ENCODE data around the gene CPLANE2.
"Not testable (repeated sequence)": the region's sequence is repeated elsewhere in the genome, so short reads cannot be mapped to it uniquely, and the experiment has no call there.

The CPLANE2 gene

GRCh38 chr1:16257968-16258367 is 21.0 kb upstream of the CPLANE2 start:
- Histone ChIP-seq H3K27ac (ENCODE audit: low read depth, low read length) (no peak overlapping the region), H3K9ac (ENCODE audit: low read length) (no peak overlapping the region), H3K36me3 (ENCODE audit: insufficient read depth, low read length) (peaks cover 21% of the 10 kb centered on the region), H3K27me3 (ENCODE audit: control insufficient read depth in 1 of 2, insufficient read depth in 2 of 2, low read length in 2 of 2) (no peaks in the 10 kb centered on the region), H3K4me1 (ENCODE audit: insufficient read depth, low read length) (peaks cover 4% of the 10 kb centered on the region), H3K4me3 (ENCODE audit: low read depth in 1 of 2, low read length in 2 of 2) (no peak overlapping the region), H3K9me3 (ENCODE audit: low read length) (no peaks in the 10 kb centered on the region)

GRCh38 chr1:16257556-16257955 is 20.6 kb upstream of the CPLANE2 start:
- H3K4me1 ChIP-seq (ENCODE audit: insufficient read depth, low read length); H3K9me3 ChIP-seq (ENCODE audit: low read length); H3K27me3 ChIP-seq (ENCODE audit: control insufficient read depth in 1 of 2, insufficient read depth in 2 of 2, low read length in 2 of 2); H3K27ac ChIP-seq (ENCODE audit: low read depth, low read length); H3K4me3 ChIP-seq (ENCODE audit: low read depth in 1 of 2, low read length in 2 of 2); H3K9ac ChIP-seq (ENCODE audit: low read length): not testable (repeated sequence)
- H3K36me3 ChIP-seq (ENCODE audit: insufficient read depth, low read length): peaks cover 22% of the 10 kb centered on the region

GRCh38 chr1:16256478-16256877 is 19.5 kb upstream of the CPLANE2 start:
- Histone ChIP-seq H3K4me3 (ENCODE audit: low read depth in 1 of 2, low read length in 2 of 2) (no peak overlapping the region), H3K9ac (ENCODE audit: low read length) (no peak overlapping the region), H3K9me3 (ENCODE audit: low read length) (no peaks in the 10 kb centered on the region), H3K27me3 (ENCODE audit: control insufficient read depth in 1 of 2, insufficient read depth in 2 of 2, low read length in 2 of 2) (no peaks in the 10 kb centered on the region), H3K36me3 (ENCODE audit: insufficient read depth, low read length) (peaks cover 33% of the 10 kb centered on the region), H3K4me1 (ENCODE audit: insufficient read depth, low read length) (peaks cover 3% of the 10 kb centered on the region), H3K27ac (ENCODE audit: low read depth, low read length) (no peak overlapping the region)

GRCh38 chr1:16254263-16254928 is 17.4 kb upstream of the CPLANE2 start:
- peaks cover 12% of the 10 kb centered on the region for H3K4me1 ChIP-seq (ENCODE audit: insufficient read depth, low read length)
- no peaks in the 10 kb centered on the region for H3K9me3 ChIP-seq (ENCODE audit: low read length)
- H3K9ac ChIP-seq (ENCODE audit: low read length): no peak overlapping the region
- H3K4me3 ChIP-seq (ENCODE audit: low read depth in 1 of 2, low read length in 2 of 2): no peak overlapping the region
- H3K27me3 ChIP-seq (ENCODE audit: control insufficient read depth in 1 of 2, insufficient read depth in 2 of 2, low read length in 2 of 2): no peaks in the 10 kb centered on the region
- peaks cover 49% of the 10 kb centered on the region for H3K36me3 ChIP-seq (ENCODE audit: insufficient read depth, low read length)
- no peak overlapping the region for H3K27ac ChIP-seq (ENCODE audit: low read depth, low read length)

GRCh38 chr1:16253332-16253922 is 16.4 kb upstream of the CPLANE2 start:
- peaks cover 51% of the 10 kb centered on the region for H3K36me3 ChIP-seq (ENCODE audit: insufficient read depth, low read length)
- no peak overlapping the region for H3K27ac ChIP-seq (ENCODE audit: low read depth, low read length)
- H3K4me3 ChIP-seq (ENCODE audit: low read depth in 1 of 2, low read length in 2 of 2): no peak overlapping the region
- H3K9ac ChIP-seq (ENCODE audit: low read length): no peak overlapping the region
- H3K4me1 ChIP-seq (ENCODE audit: insufficient read depth, low read length): peaks cover 21% of the 10 kb centered on the region
- no peaks in the 10 kb centered on the region for H3K9me3 ChIP-seq (ENCODE audit: low read length)
- no peaks in the 10 kb centered on the region for H3K27me3 ChIP-seq (ENCODE audit: control insufficient read depth in 1 of 2, insufficient read depth in 2 of 2, low read length in 2 of 2)

- Histone ChIP-seq H3K4me1 (ENCODE audit: insufficient read depth, low read length) (peaks cover 26% of the 10 kb centered on the region), H3K9ac (ENCODE audit: low read length) (no peak overlapping the region), H3K27ac (ENCODE audit: low read depth, low read length) (no peak overlapping the region), H3K27me3 (ENCODE audit: control insufficient read depth in 1 of 2, insufficient read depth in 2 of 2, low read length in 2 of 2) (no peaks in the 10 kb centered on the region), H3K4me3 (ENCODE audit: low read depth in 1 of 2, low read length in 2 of 2) (no peak overlapping the region), H3K9me3 (ENCODE audit: low read length) (no peaks in the 10 kb centered on the region), H3K36me3 (ENCODE audit: insufficient read depth, low read length) (peaks cover 51% of the 10 kb centered on the region)
Measured at GRCh38 chr1:16252912-16253311, 15.9 kb upstream of the CPLANE2 start.

- H3K36me3 ChIP-seq (ENCODE audit: insufficient read depth, low read length): peaks cover 55% of the 10 kb centered on the region
- no peak overlapping the region for H3K27ac ChIP-seq (ENCODE audit: low read depth, low read length)
- H3K9ac ChIP-seq (ENCODE audit: low read length): no peak overlapping the region
- no peak overlapping the region for H3K4me3 ChIP-seq (ENCODE audit: low read depth in 1 of 2, low read length in 2 of 2)
- H3K27me3 ChIP-seq (ENCODE audit: control insufficient read depth in 1 of 2, insufficient read depth in 2 of 2, low read length in 2 of 2): no peaks in the 10 kb centered on the region
- no peaks in the 10 kb centered on the region for H3K9me3 ChIP-seq (ENCODE audit: low read length)
- H3K4me1 ChIP-seq (ENCODE audit: insufficient read depth, low read length): peaks cover 31% of the 10 kb centered on the region
Measured at GRCh38 chr1:16251381-16251780, 14.4 kb upstream of the CPLANE2 start.

GRCh38 chr1:16250524-16251251 is 13.7 kb upstream of the CPLANE2 start:
- Histone ChIP-seq H3K9me3 (ENCODE audit: low read length) (no peaks in the 10 kb centered on the region), H3K9ac (ENCODE audit: low read length) (no peak overlapping the region), H3K36me3 (ENCODE audit: insufficient read depth, low read length) (peaks cover 48% of the 10 kb centered on the region), H3K4me3 (ENCODE audit: low read depth in 1 of 2, low read length in 2 of 2) (no peak overlapping the region), H3K27me3 (ENCODE audit: control insufficient read depth in 1 of 2, insufficient read depth in 2 of 2, low read length in 2 of 2) (no peaks in the 10 kb centered on the region), H3K27ac (ENCODE audit: low read depth, low read length) (no peak overlapping the region), H3K4me1 (ENCODE audit: insufficient read depth, low read length) (peaks cover 31% of the 10 kb centered on the region)

GRCh38 chr1:16249596-16250241 is 12.7 kb upstream of the CPLANE2 start:
- Histone ChIP-seq H3K9me3 (ENCODE audit: low read length) (no peaks in the 10 kb centered on the region), H3K4me3 (ENCODE audit: low read depth in 1 of 2, low read length in 2 of 2) (no peak overlapping the region), H3K27ac (ENCODE audit: low read depth, low read length) (peak overlapping the region; percentile 38), H3K27me3 (ENCODE audit: control insufficient read depth in 1 of 2, insufficient read depth in 2 of 2, low read length in 2 of 2) (no peaks in the 10 kb centered on the region), H3K4me1 (ENCODE audit: insufficient read depth, low read length) (peaks cover 31% of the 10 kb centered on the region), H3K36me3 (ENCODE audit: insufficient read depth, low read length) (peaks cover 40% of the 10 kb centered on the region), H3K9ac (ENCODE audit: low read length) (no peak overlapping the region)

GRCh38 chr1:16248603-16249516 is 11.9 kb upstream of the CPLANE2 start:
- Histone ChIP-seq H3K4me1 (ENCODE audit: insufficient read depth, low read length) (peaks cover 38% of the 10 kb centered on the region), H3K36me3 (ENCODE audit: insufficient read depth, low read length) (peaks cover 34% of the 10 kb centered on the region)

More at GRCh38 chr1:16248603-16249516, 11.9 kb upstream of the CPLANE2 start:
- Histone ChIP-seq H3K27me3 (ENCODE audit: control insufficient read depth in 1 of 2, insufficient read depth in 2 of 2, low read length in 2 of 2) (no peaks in the 10 kb centered on the region), H3K4me3 (ENCODE audit: low read depth in 1 of 2, low read length in 2 of 2) (no peak overlapping the region), H3K27ac (ENCODE audit: low read depth, low read length) (peak overlapping the region; percentile 38), H3K9me3 (ENCODE audit: low read length) (no peaks in the 10 kb centered on the region), H3K9ac (ENCODE audit: low read length) (peak overlapping the region; percentile 12)

Data from muscle layer of colon (tissue), 2 donors.